Measurements from ENCODE around the gene CCR5AS.

CCR5AS gene

DNA sequence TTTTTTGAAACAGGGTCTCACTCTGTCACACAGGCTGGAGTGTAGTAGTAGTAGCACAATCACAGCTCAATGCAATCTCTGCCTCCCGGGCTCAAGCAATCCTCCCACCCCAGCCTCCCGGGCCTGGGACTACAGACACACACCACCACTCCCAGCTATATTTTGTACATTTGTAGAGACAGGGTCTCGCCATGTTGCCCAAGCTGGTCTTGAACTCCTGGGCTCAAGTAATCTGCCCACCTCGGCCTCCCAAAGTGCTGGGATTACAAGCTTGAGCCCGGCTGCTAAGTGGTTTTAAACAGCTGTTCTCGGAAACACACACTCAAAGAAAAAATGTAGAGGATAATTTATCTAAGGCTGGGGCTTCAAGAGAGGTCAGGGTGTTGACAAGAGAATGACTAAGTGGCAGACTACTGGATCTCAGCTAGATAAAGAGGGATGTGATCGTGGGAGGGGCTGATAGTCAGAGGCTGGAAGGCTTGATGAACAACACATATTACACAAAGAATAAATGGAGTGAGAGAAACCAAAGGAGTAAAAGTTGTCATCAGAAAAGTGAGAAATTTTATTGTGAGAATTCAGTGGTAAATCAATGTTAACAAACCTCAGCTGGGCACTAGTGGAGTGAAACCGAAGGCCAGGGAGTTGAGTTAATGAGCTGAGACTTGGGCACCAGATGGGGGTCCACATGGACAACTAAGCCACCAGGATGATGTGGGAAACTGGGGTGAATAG, 6.7 kb downstream of the CCR5AS start:
- TF ChIP-seq EZH2phosphoT487 (IDR thresholded peaks at IDR 0.05; ENCODE audit: unreplicated experiment) (no peak), ZNF114 (CRISPR knock-in tag; IDR thresholded peaks at IDR 0.05) (no peak), STAT1 (IDR thresholded peaks at IDR 0.05; ENCODE audit: unreplicated experiment) (no peak), ZNF331 (CRISPR knock-in tag; IDR thresholded peaks at IDR 0.05; ENCODE audit: low read depth) (no peak), POLR2AphosphoS5 (IDR thresholded peaks at IDR 0.05; ENCODE audit: low read depth) (no peak), CREB1 (CRISPR knock-in tag; IDR thresholded peaks at IDR 0.05; ENCODE audit: low read depth) (no peak), EZH2 (IDR thresholded peaks at IDR 0.05; ENCODE audit: low read depth, unreplicated experiment) (no peak), NANOG (IDR thresholded peaks at IDR 0.05; ENCODE audit: borderline replicate concordance) (no peak), JUNB (IDR thresholded peaks at IDR 0.05; ENCODE audit: unreplicated experiment) (no peak)
- TF ChIP-seq, protein P1, sequence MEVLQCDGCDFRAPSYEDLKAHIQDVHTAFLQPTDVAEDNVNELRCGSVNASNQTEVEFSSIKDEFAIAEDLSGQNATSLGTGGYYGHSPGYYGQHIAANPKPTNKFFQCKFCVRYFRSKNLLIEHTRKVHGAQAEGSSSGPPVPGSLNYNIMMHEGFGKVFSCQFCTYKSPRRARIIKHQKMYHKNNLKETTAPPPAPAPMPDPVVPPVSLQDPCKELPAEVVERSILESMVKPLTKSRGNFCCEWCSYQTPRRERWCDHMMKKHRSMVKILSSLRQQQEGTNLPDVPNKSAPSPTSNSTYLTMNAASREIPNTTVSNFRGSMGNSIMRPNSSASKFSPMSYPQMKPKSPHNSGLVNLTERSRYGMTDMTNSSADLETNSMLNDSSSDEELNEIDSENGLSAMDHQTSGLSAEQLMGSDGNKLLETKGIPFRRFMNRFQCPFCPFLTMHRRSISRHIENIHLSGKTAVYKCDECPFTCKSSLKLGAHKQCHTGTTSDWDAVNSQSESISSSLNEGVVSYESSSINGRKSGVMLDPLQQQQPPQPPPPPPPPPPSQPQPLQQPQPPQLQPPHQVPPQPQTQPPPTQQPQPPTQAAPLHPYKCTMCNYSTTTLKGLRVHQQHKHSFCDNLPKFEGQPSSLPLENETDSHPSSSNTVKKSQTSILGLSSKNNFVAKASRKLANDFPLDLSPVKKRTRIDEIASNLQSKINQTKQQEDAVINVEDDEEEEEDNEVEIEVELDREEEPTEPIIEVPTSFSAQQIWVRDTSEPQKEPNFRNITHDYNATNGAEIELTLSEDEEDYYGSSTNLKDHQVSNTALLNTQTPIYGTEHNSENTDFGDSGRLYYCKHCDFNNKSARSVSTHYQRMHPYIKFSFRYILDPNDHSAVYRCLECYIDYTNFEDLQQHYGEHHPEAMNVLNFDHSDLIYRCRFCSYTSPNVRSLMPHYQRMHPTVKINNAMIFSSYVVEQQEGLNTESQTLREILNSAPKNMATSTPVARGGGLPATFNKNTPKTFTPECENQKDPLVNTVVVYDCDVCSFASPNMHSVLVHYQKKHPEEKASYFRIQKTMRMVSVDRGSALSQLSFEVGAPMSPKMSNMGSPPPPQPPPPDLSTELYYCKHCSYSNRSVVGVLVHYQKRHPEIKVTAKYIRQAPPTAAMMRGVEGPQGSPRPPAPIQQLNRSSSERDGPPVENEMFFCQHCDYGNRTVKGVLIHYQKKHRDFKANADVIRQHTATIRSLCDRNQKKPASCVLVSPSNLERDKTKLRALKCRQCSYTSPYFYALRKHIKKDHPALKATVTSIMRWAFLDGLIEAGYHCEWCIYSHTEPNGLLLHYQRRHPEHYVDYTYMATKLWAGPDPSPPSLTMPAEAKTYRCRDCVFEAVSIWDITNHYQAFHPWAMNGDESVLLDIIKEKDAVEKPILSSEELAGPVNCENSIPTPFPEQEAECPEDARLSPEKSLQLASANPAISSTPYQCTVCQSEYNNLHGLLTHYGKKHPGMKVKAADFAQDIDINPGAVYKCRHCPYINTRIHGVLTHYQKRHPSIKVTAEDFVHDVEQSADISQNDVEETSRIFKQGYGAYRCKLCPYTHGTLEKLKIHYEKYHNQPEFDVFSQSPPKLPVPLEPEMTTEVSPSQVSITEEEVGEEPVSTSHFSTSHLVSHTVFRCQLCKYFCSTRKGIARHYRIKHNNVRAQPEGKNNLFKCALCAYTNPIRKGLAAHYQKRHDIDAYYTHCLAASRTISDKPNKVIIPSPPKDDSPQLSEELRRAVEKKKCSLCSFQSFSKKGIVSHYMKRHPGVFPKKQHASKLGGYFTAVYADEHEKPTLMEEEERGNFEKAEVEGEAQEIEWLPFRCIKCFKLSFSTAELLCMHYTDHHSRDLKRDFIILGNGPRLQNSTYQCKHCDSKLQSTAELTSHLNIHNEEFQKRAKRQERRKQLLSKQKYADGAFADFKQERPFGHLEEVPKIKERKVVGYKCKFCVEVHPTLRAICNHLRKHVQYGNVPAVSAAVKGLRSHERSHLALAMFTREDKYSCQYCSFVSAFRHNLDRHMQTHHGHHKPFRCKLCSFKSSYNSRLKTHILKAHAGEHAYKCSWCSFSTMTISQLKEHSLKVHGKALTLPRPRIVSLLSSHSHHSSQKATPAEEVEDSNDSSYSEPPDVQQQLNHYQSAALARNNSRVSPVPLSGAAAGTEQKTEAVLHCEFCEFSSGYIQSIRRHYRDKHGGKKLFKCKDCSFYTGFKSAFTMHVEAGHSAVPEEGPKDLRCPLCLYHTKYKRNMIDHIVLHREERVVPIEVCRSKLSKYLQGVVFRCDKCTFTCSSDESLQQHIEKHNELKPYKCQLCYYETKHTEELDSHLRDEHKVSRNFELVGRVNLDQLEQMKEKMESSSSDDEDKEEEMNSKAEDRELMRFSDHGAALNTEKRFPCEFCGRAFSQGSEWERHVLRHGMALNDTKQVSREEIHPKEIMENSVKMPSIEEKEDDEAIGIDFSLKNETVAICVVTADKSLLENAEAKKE (CRISPR knock-in tag; IDR thresholded peaks at IDR 0.05): no peak
- TF ChIP-seq, protein P2, sequence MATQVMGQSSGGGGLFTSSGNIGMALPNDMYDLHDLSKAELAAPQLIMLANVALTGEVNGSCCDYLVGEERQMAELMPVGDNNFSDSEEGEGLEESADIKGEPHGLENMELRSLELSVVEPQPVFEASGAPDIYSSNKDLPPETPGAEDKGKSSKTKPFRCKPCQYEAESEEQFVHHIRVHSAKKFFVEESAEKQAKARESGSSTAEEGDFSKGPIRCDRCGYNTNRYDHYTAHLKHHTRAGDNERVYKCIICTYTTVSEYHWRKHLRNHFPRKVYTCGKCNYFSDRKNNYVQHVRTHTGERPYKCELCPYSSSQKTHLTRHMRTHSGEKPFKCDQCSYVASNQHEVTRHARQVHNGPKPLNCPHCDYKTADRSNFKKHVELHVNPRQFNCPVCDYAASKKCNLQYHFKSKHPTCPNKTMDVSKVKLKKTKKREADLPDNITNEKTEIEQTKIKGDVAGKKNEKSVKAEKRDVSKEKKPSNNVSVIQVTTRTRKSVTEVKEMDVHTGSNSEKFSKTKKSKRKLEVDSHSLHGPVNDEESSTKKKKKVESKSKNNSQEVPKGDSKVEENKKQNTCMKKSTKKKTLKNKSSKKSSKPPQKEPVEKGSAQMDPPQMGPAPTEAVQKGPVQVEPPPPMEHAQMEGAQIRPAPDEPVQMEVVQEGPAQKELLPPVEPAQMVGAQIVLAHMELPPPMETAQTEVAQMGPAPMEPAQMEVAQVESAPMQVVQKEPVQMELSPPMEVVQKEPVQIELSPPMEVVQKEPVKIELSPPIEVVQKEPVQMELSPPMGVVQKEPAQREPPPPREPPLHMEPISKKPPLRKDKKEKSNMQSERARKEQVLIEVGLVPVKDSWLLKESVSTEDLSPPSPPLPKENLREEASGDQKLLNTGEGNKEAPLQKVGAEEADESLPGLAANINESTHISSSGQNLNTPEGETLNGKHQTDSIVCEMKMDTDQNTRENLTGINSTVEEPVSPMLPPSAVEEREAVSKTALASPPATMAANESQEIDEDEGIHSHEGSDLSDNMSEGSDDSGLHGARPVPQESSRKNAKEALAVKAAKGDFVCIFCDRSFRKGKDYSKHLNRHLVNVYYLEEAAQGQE (IDR thresholded peaks at IDR 0.05; ENCODE audit: unreplicated experiment): no peak
- TF ChIP-seq, protein P3, sequence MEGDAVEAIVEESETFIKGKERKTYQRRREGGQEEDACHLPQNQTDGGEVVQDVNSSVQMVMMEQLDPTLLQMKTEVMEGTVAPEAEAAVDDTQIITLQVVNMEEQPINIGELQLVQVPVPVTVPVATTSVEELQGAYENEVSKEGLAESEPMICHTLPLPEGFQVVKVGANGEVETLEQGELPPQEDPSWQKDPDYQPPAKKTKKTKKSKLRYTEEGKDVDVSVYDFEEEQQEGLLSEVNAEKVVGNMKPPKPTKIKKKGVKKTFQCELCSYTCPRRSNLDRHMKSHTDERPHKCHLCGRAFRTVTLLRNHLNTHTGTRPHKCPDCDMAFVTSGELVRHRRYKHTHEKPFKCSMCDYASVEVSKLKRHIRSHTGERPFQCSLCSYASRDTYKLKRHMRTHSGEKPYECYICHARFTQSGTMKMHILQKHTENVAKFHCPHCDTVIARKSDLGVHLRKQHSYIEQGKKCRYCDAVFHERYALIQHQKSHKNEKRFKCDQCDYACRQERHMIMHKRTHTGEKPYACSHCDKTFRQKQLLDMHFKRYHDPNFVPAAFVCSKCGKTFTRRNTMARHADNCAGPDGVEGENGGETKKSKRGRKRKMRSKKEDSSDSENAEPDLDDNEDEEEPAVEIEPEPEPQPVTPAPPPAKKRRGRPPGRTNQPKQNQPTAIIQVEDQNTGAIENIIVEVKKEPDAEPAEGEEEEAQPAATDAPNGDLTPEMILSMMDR (conservative IDR thresholded peaks at IDR 0.05; ENCODE audit: low read depth in 2 of 2): no peak
- TF ChIP-seq, protein P4, sequence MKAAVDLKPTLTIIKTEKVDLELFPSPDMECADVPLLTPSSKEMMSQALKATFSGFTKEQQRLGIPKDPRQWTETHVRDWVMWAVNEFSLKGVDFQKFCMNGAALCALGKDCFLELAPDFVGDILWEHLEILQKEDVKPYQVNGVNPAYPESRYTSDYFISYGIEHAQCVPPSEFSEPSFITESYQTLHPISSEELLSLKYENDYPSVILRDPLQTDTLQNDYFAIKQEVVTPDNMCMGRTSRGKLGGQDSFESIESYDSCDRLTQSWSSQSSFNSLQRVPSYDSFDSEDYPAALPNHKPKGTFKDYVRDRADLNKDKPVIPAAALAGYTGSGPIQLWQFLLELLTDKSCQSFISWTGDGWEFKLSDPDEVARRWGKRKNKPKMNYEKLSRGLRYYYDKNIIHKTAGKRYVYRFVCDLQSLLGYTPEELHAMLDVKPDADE (IDR thresholded peaks at IDR 0.05): no peak
- DNase-seq (ENCODE audit: low spot score) (no peak), ATAC-seq (no peak)
- Histone ChIP-seq H3K4me2 (no peak overlapping the region), H3K4me3 (no peak overlapping the region), H3F3A (replicated peaks; ENCODE audit: low read depth) (no peaks in the 10 kb centered on the region), H2AFZ (no peak overlapping the region), H3K36me3 (ENCODE audit: insufficient read depth) (no peaks in the 10 kb centered on the region), H3K9me2 (ENCODE audit: insufficient read depth) (no peaks in the 10 kb centered on the region), H3K79me2 (replicated peaks; ENCODE audit: insufficient read depth) (no peaks in the 10 kb centered on the region), H3K27me3 (ENCODE audit: insufficient read depth) (no peaks in the 10 kb centered on the region), H3K4me1 (ENCODE audit: insufficient read depth) (no peaks in the 10 kb centered on the region), H3K27ac (ENCODE audit: low read depth) (no peak overlapping the region), H4K20me1 (replicated peaks; ENCODE audit: insufficient read depth) (no peaks in the 10 kb centered on the region)
- Mint-ChIP-seq H3K4me3 (no peak overlapping the region), H3K4me1 (no peaks in the 10 kb centered on the region; the same call in 2 of the 3 replicates), H3K36me3 (ENCODE audit: low read depth) (no peaks in the 10 kb centered on the region), H3K27me3 (ENCODE audit: insufficient read depth, low read depth, poor library complexity) (peaks cover 2% of the 10 kb centered on the region), H3K9me3 (no peaks in the 10 kb centered on the region), H3K27ac (no peak overlapping the region)

All from GM23338 (cell line).